Measurements from ENCODE around the gene CES2.
"Not testable (repeated sequence)": the region's sequence is repeated elsewhere in the genome, so short reads cannot be mapped to it uniquely, and the experiment has no call there.

CES2 gene

GRCh38 chr16:66935314-66936011 lies at the start of gene CES2:
CES2 (plus strand) TSS chr16:66935516; CDS start chr16:66935636, 120 bp downstream.
- no peak for DNase-seq

GRCh38 chr16:66886321-66886720 lies 49.0 kb upstream of the CES2 start:
- no peak for DNase-seq

GRCh38 chr16:66886914-66887313 lies 48.4 kb upstream of the CES2 start:
- no peak for DNase-seq

- no peak for DNase-seq
Observed at GRCh38 chr16:66888647-66889615, 46.4 kb upstream of the CES2 start.

- DNase-seq = no peak
Observed at GRCh38 chr16:66889622-66890021, 45.7 kb upstream of the CES2 start.

- DNase-seq = no peak
Observed at GRCh38 chr16:66890799-66891198, 44.5 kb upstream of the CES2 start.

GRCh38 chr16:66891360-66891759 lies 44.0 kb upstream of the CES2 start:
- DNase-seq = no peak

- DNase-seq = no peak
Observed at GRCh38 chr16:66891797-66892196, 43.5 kb upstream of the CES2 start.

GRCh38 chr16:66894055-66894454 lies 41.3 kb upstream of the CES2 start:
- DNase-seq = no peak

- DNase-seq = peak; percentile 27
Observed at GRCh38 chr16:66894948-66895688, 40.2 kb upstream of the CES2 start.

- no peak for DNase-seq
Observed at GRCh38 chr16:66895689-66895979, 39.7 kb upstream of the CES2 start.

GRCh38 chr16:66895999-66896398 lies 39.3 kb upstream of the CES2 start:
- DNase-seq = no peak

- not testable (repeated sequence) for DNase-seq
Observed at GRCh38 chr16:66896682-66897081, 38.6 kb upstream of the CES2 start.

GRCh38 chr16:66898207-66898606 lies 37.1 kb upstream of the CES2 start:
- DNase-seq = no peak

- DNase-seq = no peak
Observed at GRCh38 chr16:66898933-66899309, 36.4 kb upstream of the CES2 start.

- DNase-seq = no peak
Observed at GRCh38 chr16:66899310-66899944, 35.9 kb upstream of the CES2 start.

GRCh38 chr16:66899945-66900710 lies 35.2 kb upstream of the CES2 start:
- no peak for DNase-seq

- DNase-seq = no peak
Observed at GRCh38 chr16:66900721-66901441, 34.4 kb upstream of the CES2 start.

- no peak for DNase-seq
Observed at GRCh38 chr16:66901626-66902025, 33.7 kb upstream of the CES2 start.

GRCh38 chr16:66902648-66903543 lies 32.4 kb upstream of the CES2 start:
- no peak for DNase-seq

All from NK-92 treated with Interleukin-12 subunit alpha and Interleukin-12 subunit beta, amount 100 ng/mL, for 24 hours (cell line).